NOMO-1 treated with dmso at 0.1 percent for 144 hours (cell line): ENCODE measurements around the gene TP63.
A peak's percentile ranks its signal among the peaks of the same experiment; 100 is the strongest.

Source experiments
- DNase-seq: peaks from one replicate; lab custom pipeline; 2025; ENCODE audit not compliant: unreplicated experiment; lab: John Stamatoyannopoulos, UW

Gene TP63

DNA sequence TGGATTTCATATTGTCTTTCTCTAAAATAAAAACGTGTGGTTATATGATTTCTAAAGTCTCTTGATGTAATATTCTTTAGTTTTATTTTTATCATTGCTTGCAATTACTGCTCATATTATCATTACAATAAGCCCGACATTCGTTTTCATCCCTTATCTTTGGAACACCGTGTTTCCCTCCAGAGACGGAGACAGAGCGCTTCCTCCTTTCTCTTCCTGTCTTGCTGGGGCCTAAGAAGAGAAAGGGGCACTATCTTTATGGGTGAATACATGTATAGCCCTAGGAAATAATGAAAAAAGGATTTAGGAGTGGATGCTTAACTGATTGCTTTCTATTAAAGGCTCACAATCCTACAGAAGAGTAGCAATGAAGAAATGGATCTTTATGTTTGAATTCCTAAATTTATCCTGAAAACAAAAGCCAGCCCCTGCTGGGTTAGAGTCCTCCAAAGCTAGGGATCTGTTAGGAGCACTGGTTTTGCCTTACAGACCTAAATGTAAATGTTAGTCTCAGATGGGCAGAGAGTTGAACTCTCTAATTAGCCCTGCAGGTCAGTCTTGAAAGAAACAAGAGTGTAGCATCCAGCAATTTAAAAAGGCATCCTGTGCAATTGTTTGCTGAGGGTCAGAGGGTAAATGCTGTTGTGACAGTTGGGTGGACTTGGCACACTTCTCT, 145.1 kb downstream of the TP63 start:
- peak; percentile 30 for DNase-seq

DNA sequence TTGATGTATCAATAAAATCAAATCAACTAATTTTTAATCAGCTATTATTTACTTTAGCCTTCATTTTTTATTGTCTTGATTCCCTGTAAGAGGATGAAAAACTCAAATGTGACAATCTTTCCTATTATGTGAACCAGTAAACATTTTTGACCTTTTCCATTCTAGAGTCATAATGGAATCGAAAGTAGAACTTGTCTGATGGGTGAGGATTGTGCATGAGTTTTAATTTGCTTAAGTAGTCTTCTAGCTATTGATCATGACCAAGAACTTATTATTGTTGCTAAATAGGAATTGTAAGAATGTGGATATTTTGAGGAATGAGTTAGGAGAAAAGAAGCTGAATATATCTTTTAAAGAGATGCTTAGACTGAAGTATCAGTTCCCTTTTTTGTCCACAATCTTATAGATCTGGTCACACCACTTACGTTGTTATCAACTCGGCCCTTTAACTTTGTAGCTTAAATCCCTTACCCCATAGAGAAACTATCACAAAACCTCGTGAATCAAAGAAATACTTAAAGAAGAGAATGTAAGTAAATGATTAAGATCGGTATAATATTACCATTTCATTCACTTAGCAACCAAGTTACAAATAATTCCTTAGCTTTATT, 147.3 kb downstream of the TP63 start:
- DNase-seq, result peak; percentile 14

DNA sequence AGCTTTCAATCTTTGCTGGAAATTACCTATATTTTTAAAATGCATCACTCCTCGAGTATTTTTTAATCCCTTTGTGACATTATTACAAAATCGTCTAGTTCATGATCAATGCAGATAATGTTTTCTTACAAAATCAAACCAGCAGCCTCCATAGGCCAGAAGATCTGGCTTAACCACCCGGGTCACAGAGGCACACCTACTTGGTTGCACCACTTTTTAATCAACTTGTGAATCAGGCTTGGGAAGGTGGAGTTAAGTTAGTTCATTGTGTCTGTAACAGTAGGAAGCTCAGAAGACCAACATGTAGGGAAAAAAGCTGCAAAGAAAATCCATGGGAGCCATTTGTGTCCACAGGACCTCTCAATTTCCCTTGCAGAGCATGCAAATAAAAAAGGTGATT, 148.0 kb downstream of the TP63 start:
- no peak for DNase-seq

DNA sequence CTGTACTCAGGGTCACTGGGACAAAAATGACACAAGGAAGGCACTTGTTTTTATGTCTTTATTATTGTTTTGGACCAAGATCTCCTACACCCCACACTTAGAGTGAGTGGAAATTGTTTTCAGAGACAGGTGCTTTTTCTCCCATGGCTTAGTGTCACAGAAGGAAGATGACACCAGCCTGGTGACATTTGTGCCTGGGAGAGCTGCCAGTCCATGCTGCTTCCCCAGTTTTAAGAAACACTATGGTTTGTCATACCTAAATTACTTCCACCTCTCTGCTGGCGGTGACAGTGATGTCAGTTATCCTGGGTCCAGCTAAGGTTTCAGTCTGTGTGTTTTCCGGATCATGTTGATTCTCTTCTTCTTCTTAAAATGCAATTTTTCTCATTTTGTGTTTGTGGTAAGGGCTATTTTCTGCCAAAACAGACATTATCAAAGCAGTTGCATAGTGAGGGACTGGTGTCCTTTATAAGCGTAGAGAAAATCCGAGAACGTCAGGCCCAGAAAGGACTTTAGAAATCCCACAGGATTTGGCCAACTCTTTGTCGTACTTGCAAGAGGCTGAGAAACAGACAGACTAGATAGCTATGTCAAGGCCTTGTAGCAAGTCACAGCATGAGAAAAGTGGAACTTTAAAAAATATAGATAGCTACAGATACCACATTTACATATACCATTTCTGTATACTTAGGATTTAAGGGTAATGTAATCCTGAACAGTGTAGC, 149.5 kb downstream of the TP63 start:
- no peak for DNase-seq

DNA sequence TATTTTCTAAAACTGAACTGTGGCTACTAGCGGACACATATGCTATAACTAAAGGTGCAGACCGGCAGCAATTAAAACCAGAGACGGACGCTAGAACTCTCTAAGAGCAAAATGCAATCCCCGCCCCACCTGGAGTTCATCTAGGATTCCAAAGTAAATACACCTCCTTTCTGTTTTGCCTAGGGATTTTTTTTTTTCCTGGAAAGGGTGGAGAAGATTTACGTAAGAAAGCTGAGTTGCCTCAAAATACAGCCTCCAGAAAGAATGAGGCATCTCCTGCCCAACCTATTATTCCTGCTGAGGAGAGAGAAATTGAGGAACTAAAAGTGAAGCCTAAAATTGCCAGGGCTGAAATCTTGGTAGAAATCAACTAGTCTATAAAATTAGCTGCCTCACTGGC, 150.2 kb downstream of the TP63 start:
- DNase-seq, result no peak

DNA sequence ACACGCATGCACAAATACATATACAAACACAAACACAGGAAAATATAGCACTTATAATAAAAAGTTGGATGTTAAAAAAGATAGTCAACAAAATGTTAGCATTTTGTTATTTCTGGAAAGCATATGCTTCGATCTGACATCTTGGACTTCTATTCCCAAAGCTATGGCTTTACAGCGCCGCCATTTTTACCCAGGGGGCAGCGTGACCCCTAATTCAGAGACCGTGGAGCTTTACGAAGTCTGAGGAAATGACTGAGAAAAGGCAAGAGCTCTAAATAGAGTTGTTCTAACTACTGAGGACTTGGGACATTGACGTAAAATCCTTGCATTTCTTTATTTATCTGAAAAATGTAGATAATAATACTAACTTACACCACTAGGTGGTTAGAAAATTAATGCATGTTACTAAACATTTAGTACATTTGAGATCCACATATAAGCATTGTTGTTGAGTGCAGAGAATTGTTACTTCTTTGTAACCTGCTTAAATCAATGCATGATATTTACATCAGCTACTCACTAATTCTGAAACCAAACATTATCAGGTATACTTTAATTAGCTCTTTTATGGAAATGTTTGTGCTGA, 155.4 kb downstream of the TP63 start:
- DNase-seq, result no peak

DNA sequence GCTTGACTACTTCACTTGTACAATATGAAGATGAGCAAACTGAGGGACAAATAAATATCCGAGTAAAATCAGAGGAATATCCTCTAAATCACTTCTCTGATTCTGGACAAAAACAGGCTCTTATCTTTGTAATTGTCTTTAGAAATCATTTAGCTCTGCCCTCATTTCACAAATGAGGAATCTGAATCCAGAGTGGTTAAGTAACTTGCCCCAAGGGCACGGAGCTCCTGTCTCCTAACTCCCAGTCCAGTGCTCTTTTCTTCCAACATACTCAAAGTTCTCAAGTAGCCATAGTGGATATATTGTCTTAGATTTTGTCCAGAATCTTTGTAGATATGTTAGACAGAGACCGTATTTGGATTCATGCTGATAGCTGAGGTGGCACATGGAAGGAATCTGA, 156.0 kb downstream of the TP63 start:
- no peak for DNase-seq

DNA sequence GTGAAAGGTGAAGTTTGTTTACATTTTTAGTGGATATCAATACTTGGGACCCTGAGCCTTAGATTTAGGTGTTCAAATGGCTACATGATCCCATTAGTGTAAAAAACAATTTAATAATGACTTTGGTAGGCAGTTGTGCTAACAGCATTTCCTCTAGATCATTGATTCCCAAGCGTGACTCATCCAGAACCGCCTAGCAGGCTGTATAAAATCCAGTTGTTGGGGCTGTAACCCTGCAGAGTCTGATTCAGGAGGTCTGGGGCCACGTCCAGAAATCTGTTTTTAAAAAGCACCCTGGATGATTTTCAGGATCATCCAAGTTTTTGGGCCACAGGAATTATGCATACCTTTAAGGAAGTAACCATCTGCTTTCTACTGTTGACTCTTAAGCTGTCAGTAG, 156.4 kb downstream of the TP63 start:
- DNase-seq, result no peak

DNA sequence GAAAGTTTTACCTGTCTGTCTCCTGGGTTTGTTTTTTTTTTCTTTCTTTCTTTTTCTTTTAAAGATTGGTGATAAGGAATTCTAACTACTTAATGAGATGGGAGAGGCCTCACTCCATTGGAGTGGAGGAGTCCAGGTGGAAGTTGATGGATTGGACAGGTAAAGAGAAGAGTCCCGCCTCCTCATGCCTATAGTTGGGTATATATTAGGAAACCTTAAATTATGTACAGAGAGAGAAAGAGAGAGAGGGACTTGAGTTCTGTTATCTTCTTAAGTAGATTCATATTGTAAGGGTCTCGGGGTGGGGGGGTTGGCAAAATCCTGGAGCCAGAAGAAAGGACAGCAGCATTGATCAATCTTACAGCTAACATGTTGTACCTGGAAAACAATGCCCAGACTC, 158.2 kb downstream of the TP63 start:
- no peak for DNase-seq

DNA sequence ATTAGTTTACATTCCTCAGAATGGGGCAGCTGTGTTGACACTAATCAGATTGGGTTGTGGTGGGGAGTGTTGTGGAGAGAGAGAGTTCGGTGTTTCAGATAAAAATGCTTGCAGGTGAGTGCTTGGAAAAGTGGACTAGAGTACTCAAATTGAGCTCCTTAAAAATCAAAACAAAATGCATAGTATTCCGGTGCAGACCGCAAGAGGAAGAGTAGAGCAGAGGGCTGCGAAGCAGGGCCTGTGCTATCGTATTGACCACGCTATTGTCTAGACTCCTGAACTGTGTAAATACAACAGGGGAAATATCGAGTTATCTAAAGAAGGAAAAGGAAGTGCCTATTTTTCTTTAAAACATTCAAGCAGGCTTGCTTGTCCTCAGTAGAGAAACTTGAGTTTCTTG, 159.5 kb downstream of the TP63 start:
- no peak for DNase-seq

DNA sequence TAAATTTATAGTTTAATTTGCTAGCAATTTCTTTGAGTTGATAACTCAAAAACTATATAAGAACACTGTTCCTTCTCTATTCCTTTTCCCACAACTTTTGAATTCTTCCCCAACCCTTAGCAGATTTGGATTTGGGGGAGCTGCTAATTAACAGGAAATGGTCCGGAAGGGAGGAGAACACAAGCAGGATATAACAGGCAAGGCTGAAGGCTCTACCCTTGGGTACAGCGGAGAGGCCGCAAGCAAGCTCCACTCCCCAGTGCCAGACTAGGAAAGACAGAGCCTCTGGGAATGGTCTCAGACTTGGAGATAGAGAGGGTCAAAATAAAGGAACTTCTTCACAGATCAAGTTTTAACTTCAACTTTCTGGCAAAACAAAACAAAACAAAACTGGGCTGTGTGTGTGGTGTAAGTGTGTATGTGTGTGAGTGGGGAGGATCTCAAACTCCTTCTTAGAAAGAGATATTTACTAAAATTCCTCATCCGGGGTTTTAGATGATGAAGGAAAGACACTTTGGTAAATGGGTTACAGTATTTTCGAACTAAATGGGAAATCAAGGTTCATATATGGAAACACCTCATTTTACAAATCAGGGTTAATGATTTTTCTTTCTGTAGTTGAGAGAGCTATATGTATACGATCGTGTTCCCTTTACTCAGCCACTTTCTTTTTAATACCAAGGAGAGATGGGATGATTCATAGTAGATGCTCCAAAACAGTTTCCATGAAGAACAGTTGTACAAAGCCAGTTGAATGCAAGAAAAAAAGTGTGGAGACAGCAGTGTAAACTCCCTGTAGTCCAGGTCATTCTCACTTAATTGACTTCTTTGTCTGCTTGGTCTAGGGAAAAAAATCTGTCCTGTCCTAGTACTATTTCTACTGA, 161.1 kb downstream of the TP63 start:
- DNase-seq, result no peak

DNA sequence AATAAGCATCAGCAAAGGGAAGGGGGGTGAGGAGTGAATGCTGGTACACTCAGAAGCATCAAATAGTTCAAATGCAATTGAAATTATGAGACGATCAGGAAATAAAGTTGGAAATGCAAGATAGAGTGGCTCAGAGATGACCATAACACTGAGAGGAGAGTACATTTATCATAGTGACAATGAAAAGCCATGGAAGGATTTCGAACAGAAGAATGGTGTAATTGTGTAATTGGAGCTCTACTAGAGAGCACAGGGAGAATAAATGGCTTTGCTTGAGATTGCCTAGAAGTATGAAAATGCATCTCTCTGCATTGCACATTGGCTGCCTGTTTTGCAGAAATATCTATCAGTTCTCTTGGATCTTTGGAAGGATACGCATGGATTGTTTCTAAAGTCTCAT, 163.3 kb downstream of the TP63 start:
- no peak for DNase-seq

DNA sequence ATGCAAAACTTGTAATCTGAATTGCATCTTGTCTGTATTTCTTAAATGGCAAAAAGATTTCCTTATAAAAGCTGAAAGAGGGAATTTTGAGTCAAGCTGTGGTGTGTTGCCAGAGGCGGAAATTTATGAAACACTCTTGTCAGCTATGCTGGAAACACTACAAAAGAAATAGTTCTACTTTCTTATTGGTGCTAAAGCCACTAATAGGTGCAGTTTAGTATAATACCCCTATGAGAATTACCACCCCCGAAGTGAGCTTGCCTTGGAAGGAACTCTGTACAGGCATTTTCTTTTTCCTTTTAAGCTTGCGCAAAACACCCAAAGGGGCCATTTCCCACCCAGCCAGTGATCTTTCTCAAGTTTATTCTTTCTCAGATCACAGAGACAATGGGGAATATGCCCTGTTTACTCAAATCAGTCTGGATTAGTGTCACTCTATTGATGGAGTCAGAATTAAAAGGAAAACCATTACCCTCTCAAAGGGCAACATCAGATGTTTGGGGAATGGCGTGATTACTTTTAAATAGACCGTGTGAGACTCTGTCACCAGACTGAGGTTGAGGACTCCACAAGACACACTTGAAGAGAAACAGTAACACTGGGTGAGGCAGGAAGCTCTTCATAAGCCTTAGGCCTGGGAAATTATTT, 166.0 kb downstream of the TP63 start:
- DNase-seq, result no peak

DNA sequence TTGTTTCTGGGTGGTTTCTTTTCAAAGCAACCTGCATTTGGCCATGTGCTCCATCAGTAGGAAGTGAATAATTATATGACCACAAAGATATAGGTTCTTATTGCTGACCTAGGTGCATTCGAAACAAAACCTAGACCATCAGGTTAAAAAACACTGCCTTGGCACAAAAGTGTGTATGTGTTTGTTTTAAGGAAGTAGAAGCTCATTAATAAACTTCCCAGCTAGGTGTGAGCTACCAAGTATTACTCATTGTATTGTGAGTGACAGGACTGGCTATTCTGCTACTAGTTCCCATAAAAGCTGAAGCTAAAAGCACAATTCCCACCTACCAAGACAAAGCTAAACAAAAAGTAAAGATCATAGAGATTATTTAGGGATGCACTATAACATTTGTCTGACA, 168.2 kb downstream of the TP63 start:
- DNase-seq, result no peak

DNA sequence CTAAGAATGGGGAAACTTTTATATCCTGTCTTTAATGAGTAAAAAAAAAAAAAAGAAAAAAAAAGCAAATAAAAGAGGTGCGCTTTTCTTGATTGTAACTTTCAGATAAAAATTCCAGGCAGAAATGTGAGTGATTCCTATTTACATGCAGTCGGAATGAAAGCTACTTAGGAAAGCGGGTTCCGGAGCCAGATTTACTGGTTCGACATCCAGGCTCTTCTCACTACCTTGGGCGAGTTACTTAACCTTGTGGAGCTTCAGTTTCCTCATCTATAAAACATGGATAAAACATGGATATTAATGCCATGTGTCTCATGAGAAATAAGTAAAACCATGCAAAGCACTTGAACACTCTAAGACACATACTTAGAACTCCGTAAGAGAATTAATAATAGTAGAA, 169.2 kb downstream of the TP63 start:
- no peak for DNase-seq

DNA sequence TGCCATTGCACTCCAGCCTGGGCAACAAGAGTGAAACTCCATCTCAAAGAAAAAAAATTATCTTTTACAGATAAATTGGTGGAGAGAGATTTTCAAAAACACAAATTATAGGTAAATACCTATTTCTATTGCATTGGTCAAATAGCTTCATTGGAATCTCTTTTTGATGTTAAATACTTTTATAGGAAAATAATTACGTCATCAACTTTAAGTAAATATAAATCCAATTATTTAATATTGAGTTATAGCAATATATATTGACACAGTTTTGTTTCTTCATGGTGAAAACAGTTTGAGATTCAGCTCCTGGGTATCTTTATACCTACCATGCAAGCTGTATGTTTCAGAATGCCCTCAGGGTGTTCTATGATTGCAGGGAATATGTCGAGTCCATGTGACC, 172.1 kb downstream of the TP63 start:
- DNase-seq, result no peak

DNA sequence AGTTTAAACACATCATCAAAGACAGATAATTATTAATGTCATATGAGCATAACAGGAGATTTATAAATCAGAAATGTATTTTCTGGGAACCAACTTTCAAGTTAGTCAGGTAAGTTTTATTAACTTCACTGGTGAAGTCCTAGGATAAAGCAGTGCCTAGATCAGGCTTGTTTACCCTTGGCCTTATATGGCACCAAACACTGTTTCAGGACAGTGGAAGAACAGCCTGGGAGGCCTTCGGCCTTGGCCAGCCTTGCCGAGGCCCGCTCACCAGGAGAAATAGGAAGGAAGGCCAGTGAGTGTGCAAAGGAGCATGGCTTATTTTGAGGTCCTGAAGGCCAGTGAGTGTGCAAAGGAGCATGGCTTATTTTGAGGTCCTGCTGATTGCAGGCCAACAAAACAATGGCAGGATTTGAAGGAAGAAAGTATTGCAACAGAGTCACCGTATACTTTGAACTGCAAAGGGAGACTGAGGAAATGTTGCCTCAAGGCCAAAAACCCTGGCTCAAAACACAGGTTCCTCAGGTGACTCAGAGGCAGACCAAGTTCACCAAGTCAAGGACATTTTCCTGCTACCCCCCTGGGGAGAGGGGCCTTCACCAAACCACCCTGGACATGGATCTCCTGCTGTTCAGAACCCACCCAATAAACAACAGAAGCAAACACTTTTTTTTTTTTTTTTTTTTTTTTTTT, 174.3 kb downstream of the TP63 start:
- no peak for DNase-seq

DNA sequence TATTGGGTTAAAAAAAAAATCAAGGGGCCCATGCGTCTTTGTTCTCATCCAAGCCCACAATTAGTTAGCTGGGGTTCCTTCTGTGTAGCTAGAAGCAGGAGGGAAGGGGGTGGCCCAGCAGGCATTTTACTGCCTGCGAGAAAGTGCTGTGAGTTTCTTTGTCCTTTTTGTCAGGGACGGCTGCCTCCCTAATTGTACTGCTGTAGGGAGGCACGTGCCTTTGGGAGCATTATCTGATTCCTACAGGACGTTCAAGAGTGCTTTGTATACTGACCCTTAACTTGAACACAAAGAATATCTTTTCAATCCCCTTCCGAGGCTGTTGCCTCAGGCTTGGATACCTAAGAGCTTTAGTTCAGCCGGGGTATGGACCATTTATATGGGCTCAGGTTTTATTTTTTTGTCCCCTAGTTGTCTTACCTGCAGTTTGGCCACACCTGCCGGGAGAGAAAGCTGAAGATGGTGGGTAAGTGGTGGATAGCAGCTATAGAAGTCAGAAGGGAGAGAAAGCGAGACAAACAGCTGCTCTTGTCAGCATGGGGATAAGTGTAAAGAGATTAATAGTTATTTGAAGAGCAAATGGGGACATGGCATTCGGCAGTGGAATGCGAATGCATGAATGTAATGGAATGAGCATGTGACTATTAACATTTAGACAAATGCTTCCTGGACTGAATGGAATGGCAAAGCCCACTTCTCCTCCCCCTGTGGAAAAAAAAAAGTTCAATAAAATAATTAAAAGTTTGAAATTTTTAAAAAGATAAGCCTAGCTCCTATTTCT, 175.2 kb downstream of the TP63 start:
- DNase-seq, result no peak

DNA sequence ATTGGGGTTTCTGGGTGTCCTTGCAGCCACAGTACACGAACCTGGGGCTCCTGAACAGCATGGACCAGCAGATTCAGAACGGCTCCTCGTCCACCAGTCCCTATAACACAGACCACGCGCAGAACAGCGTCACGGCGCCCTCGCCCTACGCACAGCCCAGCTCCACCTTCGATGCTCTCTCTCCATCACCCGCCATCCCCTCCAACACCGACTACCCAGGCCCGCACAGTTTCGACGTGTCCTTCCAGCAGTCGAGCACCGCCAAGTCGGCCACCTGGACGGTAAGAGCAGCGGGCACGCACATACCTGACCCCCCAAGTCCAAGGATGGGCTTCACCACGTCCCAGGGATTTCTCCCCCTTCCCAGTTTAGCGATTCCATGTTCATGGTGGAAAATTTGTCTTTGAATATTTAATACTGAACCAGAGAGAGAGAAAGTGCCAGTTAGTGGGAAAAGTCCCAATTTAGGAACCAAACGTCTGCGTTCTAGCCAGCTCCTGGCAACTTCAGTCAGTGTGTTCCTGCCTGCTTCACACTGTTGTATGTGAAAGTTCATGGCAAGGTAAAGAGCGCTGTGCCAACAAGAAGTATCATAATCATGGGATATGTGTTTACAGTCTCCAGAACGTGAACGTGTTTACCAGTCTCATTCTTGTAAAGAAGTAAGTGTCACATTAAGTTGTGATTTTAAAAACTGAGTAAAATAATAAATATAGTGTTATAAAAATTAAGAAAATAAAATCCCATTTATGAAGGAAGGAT, 177.2 kb downstream of the TP63 start:
- no peak for DNase-seq
